GM19238 (cell line): ENCODE results near the gene RILPL1.
"Not testable (repeated sequence)": the region's sequence is repeated elsewhere in the genome, so short reads cannot be mapped to it uniquely, and the experiment has no call there.

Experiments
- DNase-seq: peaks from one replicate; pipeline ENCODE4 v3.0.0; 2011; ENCODE audit warnings: low spot score; ENCODE audit not compliant: insufficient read length

RILPL1 gene

DNA sequence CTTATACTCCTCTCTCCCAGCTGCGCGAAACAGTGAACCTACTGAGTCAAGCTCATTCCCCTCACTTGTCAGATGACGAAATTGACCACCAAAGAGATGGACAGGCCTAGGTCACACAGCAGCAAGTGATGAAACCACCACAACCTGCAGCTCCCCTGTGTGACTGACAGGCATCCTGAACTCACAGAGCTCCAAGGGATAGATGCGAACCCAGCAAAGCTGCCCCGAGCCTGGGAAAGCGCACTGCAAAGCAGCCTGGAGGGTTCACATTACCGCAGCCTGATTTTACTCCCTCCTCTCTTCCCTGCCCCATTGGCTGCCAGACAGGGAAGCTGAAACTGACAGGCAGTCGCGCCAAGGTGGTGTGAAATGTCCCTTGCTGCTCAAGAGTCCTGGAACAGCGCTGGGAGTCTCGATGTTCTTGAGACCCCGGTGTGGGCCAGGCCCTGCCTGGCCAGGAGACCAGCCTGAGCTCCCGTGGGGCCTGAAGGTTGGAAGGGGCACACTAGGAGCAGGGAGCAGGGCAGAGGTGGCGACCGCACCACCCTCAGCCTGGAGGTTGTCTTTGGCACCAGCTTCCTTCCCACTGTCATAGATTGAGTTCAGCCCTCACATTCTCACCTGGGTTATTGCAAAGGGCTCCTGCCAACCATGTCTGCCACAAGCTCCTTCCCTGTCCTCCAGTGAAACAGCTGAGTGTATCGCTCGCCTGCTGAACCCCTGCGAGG, 39.2 kb downstream of the RILPL1 start:
- DNase-seq: no peak

- DNase-seq: not testable (repeated sequence)
Observed at GRCh38 chr12:123492339-123493039, 41.0 kb downstream of the RILPL1 start.

DNA sequence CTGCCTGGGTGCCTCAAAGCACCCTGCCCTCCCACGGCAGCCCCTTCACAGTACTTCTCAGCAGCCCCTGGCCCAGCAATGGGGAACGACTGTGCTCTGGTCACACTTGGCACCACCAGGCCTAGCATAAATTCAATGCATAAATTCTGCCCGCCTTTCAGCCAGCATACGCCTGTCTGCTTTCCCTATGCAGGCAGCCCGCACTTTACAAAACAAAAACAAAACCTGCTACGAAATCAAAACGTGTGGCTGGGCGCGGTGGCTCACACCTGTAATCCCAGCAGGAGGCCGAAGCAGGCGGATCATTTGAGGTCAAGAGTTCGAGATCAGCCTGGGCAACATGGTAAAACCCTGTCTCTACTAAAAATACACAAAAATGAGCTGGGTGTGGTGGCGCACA, 42.0 kb downstream of the RILPL1 start:
- DNase-seq: no peak

DNA sequence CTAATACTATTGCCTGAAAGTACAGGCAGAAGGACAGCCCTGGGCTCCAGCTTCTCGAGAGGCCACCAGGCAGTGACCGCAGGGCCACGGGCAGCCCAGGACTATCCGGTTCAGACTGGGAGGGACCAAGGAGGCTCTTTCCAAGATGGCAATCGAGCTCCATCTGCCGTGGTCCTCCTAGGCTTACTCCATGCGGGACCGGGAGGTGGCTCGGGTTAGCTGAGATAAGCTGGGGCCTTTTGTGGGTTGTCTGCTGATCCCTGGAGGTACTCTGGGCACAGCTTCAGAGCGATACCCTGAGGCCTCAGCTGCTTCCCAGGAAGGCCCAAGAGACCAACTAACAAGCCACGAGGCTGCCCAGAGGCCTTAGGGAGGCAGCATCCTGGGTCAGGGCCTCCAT, 42.5 kb downstream of the RILPL1 start:
- no peak for DNase-seq

- DNase-seq: no peak
Observed at GRCh38 chr12:123490089-123490488, 43.4 kb downstream of the RILPL1 start.

DNA sequence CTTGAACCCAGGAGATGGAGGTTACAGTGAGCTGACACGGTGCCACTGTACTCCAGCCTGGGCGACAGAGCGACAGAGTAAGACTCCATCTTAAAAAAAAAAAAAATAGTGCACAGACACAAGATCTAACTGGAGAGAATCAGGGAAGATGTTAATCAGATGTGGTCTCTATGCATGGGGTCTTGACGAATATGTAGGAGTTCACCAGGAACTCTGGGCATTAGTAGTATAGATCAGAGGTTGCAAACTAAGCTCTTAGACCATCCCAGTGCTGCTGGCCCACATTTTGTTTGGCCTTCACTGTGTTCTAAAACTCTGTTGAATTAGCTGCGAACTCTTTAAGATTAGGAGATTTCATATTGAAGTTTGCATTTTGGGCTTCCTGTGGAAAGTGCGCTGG, 43.9 kb downstream of the RILPL1 start:
- no peak for DNase-seq

- DNase-seq: no peak
Observed at GRCh38 chr12:123488539-123489230, 44.8 kb downstream of the RILPL1 start.

GRCh38 chr12:123487428-123487827, 46.1 kb downstream of the RILPL1 start:
- DNase-seq: no peak

GRCh38 chr12:123485756-123486155, 47.8 kb downstream of the RILPL1 start:
- no peak for DNase-seq

DNA sequence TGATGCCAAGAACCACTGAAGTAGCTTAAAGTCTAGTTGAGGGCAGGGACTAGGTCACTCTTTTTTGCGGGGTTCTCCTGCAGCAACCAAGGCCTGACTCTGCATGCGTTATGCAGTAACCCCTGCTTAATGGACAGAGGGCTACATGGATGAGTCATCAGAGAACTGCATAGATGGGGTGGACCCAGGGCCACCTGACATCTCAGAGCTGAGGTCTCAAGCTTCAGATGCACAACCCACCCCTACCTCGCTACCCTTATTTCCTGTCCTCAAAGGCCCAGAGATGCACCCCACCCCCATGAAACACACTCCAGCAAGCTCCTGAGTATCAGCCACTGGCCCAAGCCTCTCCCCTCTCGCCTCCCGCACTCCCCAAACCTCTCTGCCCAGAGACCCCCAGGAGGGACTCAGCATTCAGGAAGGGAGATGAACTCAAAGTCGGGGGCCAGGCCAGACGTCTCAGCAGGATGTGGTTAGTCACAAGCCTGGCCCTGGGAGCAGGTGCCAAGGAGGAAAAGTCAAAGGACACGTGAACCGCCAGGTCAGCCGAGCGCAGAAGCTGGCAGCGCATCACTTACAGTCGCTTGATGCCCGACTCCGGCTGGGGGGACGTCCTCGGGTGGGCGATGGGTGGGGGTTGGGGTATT, 49.8 kb downstream of the RILPL1 start:
- no peak for DNase-seq

- no peak for DNase-seq
Observed at GRCh38 chr12:123482876-123483275, 50.6 kb downstream of the RILPL1 start.

DNA sequence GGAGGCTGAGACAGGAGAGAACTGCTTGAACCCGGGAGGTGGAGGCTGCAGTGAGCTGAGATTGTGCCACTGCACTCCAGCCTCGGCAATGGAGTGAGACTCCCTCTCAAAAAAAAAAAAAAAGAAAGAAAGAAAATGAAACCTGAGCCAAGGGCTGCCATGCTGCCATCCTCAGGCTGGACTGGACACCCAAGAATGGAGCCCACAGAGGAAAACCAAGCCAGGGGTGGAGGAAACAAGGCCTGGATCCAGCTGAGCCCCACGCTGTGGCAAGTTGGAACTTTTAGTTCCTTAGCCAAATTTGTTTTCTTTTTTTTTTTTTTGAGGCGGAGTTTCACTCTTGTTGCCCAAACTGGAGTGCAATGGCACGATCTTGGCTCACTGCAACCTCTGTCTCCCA, 52.3 kb downstream of the RILPL1 start:
- DNase-seq: not testable (repeated sequence)

GRCh38 chr12:123479442-123480180, 53.9 kb downstream of the RILPL1 start:
- DNase-seq: no peak

GRCh38 chr12:123478762-123479161, 54.8 kb downstream of the RILPL1 start:
- no peak for DNase-seq

DNA sequence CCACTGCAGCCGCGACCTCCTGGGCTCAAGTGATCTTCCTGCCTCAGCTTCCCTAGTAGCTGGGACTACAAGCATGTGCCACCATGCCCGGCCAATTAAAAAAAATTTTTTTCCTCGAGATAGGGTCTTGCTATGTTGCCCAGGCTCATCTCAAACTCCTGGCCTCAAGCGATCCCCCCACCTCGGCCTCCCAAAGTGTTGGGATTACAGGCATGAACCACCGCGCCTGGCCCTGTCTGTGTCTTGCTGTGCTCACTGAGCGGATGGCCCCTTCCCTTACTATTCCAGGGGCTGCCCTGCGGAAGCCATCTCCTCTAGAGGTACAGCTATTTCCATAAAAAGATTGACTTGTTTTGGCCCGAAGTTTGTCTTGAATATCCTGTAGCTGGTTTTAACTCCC, 55.5 kb downstream of the RILPL1 start:
- no peak for DNase-seq

GRCh38 chr12:123475246-123475703, 58.2 kb downstream of the RILPL1 start:
- DNase-seq: no peak

GRCh38 chr12:123474485-123475245, 58.9 kb downstream of the RILPL1 start:
- DNase-seq: no peak

DNA sequence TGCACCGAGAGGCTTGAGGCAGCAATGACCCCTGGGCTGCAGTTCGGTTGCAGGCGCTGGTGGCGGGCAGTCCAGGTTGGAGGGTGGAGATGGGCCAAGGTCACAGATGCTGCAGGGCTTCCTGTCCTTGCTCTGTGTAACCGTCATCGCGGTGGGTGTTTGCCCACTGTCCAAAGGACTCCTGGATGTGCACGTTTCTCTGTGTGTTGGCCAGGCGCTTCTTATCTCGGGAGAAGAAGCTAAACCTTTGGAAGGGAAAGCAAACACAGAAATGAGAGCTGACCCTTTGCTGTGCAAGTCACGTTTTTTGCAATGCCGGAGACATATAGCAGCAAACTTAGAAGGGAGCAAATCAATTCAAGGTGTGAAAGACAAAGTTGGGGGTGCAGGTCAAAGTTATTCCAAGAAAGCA, 61.1 kb downstream of the RILPL1 start:
- no peak for DNase-seq

- no peak for DNase-seq
Observed at GRCh38 chr12:123471374-123472068, 62.0 kb downstream of the RILPL1 start.

GRCh38 chr12:123469978-123470377, 63.5 kb downstream of the RILPL1 start:
- DNase-seq: no peak
